Natural killer cell (primary cell): Measurements from ENCODE around the gene ING5. TPM values are rescaled to one million over a fixed set of nuclear protein-coding genes. Genes with fewer than 3 reads are reported as not detected.
A peak's percentile ranks its signal among the peaks of the same experiment; 100 is the strongest.
"Not testable (repeated sequence)": the region's sequence is repeated elsewhere in the genome, so short reads cannot be mapped to it uniquely, and the experiment has no call there.

Experiments
- ATAC-seq, 3 donors: fragments of 150-1000 bp in 2 of 3; fragments of 200-7000 bp in 1 of 3; cut with Tn5 transposase; 1 replicate in 1 of 3; 2 replicates in 2 of 3; pipeline ENCODE4 v1.10.0; 2021; ENCODE audit warnings: mild to moderate bottlenecking in 2 of 3, moderate library complexity in 2 of 3
- DNase-seq, 2 donors: peaks; one replicate each; pipeline versions ENCODE4 v3.0.0 to v3.0.0-alpha.2; 2013 to 2021; ENCODE audit warnings: mixed read lengths in 1 of 2
- H3K27ac ChIP-seq: one replicate; pipeline ENCODE4 v1.5.1; 2013; ENCODE audit warnings: mild to moderate bottlenecking, low read length
- H3K27me3 ChIP-seq: one replicate; pipeline ENCODE4 v1.6.1; 2013; ENCODE audit warnings: low read length; ENCODE audit not compliant: control insufficient read depth, insufficient read depth
- H3K36me3 ChIP-seq: one replicate; pipeline ENCODE4 v1.6.1; 2013; ENCODE audit warnings: low read length; ENCODE audit not compliant: control insufficient read depth, insufficient read depth
- H3K4me1 ChIP-seq: one replicate; pipeline ENCODE4 v1.6.1; 2013; ENCODE audit warnings: low read length; ENCODE audit not compliant: control insufficient read depth, insufficient read depth
- H3K4me3 ChIP-seq: one replicate; pipeline ENCODE4 v1.5.1; 2013; ENCODE audit warnings: low read length
- H3K9me3 ChIP-seq: one replicate; pipeline ENCODE4 v1.6.1; 2013; ENCODE audit warnings: low read length; ENCODE audit not compliant: control insufficient read depth, insufficient read depth
- H3K27ac Mint-ChIP-seq, 2 donors: one replicate each; pipeline ENCODE4 v1.8.0; 2022; ENCODE audit warnings: mild to moderate bottlenecking in 2 of 2, mixed read lengths in 2 of 2, moderate library complexity in 1 of 2
- H3K27me3 Mint-ChIP-seq, 2 donors: one replicate each; pipeline ENCODE4 v1.8.0; 2022; ENCODE audit warnings: low read depth in 2 of 2, mixed read lengths in 2 of 2
- H3K36me3 Mint-ChIP-seq: one replicate; pipeline ENCODE4 v1.8.0; 2022; ENCODE audit warnings: mixed read lengths
- H3K4me1 Mint-ChIP-seq, 2 donors: one replicate each; pipeline ENCODE4 v1.8.0; 2022; ENCODE audit warnings: mixed read lengths in 2 of 2
- H3K4me3 Mint-ChIP-seq: one replicate; pipeline ENCODE4 v1.8.0; 2022; ENCODE audit warnings: mild to moderate bottlenecking, moderate library complexity, mixed read lengths
- H3K9me3 Mint-ChIP-seq, 2 donors: one replicate each; pipeline ENCODE4 v1.8.0; 2022; ENCODE audit warnings: mixed read lengths in 2 of 2
- CTCF ChIP-seq: fragments of 200-600 bp; IDR thresholded peaks from one replicate; pipeline ENCODE4 v1.8.0; 2022; ENCODE audit warnings: antibody characterized with exemption
- WGBS: methylation state at CpG from one replicate; pipeline ENCODE4 v1.1.7; 2013; ENCODE audit warnings: missing lambda C conversion rate; ENCODE audit not compliant: insufficient coverage; 5-methylcytosine and 5-hydroxymethylcytosine counted together
- intact Hi-C: fragments of 100-400 bp; cut with micrococcal nuclease; formaldehyde crosslinking; loops from one replicate; pipeline ENCODE4 v1.14.2; 2022
- total RNA-seq, 4 donors: library from RNA; stranded (reverse); fragments of 120-200 nt in 1 of 4; gene quantifications; one replicate each; pipeline versions ENCODE4 v1.2.3 to v1.2.4, GENCODE V29; 2013 to 2022

Gene ING5
- total RNA-seq, 3 donors from 2014 or later (not counting 1 experiment from before 2014, with no cell fraction given): 25.6 to 40.9 (median 34.7) TPM

GRCh38 chr2:241742320-241742939 lies 40.6 kb downstream of the ING5 start:
- Mint-ChIP-seq H3K9me3 (no peaks in the 10 kb centered on the region), H3K4me3 (no peak overlapping the region), H3K4me1 (peaks cover 14 to 20% of the 10 kb centered on the region in 2 donors), H3K27ac (no peak overlapping the region), H3K27me3 (no peaks in the 10 kb centered on the region), H3K36me3 (peaks cover 12% of the 10 kb centered on the region)
- Histone ChIP-seq H3K36me3 (peaks cover 10% of the 10 kb centered on the region), H3K27ac (no peak overlapping the region), H3K27me3 (peaks cover 6% of the 10 kb centered on the region), H3K9me3 (no peaks in the 10 kb centered on the region), H3K4me3 (no peak overlapping the region), H3K4me1 (peaks cover 32% of the 10 kb centered on the region)
- DNase-seq: no peak
- intact Hi-C loops: no loop called here
- ATAC-seq: no peak
- no peak for TF ChIP-seq CTCF
- 97% methylated on average over 28 of the region's 28 CpGs for WGBS

- peaks cover 10% of the 10 kb centered on the region for H3K36me3 ChIP-seq
- peaks cover 32% of the 10 kb centered on the region for H3K4me1 ChIP-seq
- intact Hi-C loops, H3K4me3 Mint-ChIP-seq, H3K27me3 Mint-ChIP-seq, H3K27me3 ChIP-seq, ATAC-seq, H3K9me3 ChIP-seq, H3K27ac ChIP-seq, H3K9me3 Mint-ChIP-seq, H3K27ac Mint-ChIP-seq, H3K4me3 ChIP-seq, DNase-seq: not testable (repeated sequence)
- Mint-ChIP-seq H3K4me1 (peaks cover 14 to 20% of the 10 kb centered on the region in 2 donors), H3K36me3 (peaks cover 12% of the 10 kb centered on the region)
- 91% methylated on average over 14 of the region's 15 CpGs for WGBS
Observed at GRCh38 chr2:241743008-241743407, 41.2 kb downstream of the ING5 start.

GRCh38 chr2:241743620-241744019 lies 41.8 kb downstream of the ING5 start:
- TF ChIP-seq CTCF: no peak
- peak overlapping the region; percentile 13 for H3K4me3 Mint-ChIP-seq
- intact Hi-C loops: no loop called here
- Histone ChIP-seq H3K27me3 (peaks cover 6% of the 10 kb centered on the region), H3K4me1 (peaks cover 32% of the 10 kb centered on the region), H3K4me3 (no peak overlapping the region), H3K36me3 (peaks cover 10% of the 10 kb centered on the region), H3K27ac (no peak overlapping the region), H3K9me3 (no peaks in the 10 kb centered on the region)
- H3K27ac Mint-ChIP-seq: no peak overlapping the region
- H3K36me3 Mint-ChIP-seq: peaks cover 12% of the 10 kb centered on the region
- H3K9me3 Mint-ChIP-seq: no peaks in the 10 kb centered on the region
- DNase-seq (no peak), ATAC-seq (no peak)
- 97% methylated on average over 16 of the region's 16 CpGs for whole genome bisulfite sequencing
- no peaks in the 10 kb centered on the region for H3K27me3 Mint-ChIP-seq
- peaks cover 14 to 20% of the 10 kb centered on the region in 2 donors for H3K4me1 Mint-ChIP-seq

GRCh38 chr2:241744028-241744754 lies 42.4 kb downstream of the ING5 start:
- no peak for TF ChIP-seq CTCF
- Mint-ChIP-seq H3K4me1 (peaks cover 14 to 20% of the 10 kb centered on the region in 2 donors), H3K4me3 (no peak overlapping the region), H3K36me3 (peaks cover 12% of the 10 kb centered on the region), H3K27ac (no peak overlapping the region), H3K9me3 (no peaks in the 10 kb centered on the region), H3K27me3 (peaks cover 0 to 2% of the 10 kb centered on the region in 2 donors)
- DNase-seq: no peak
- H3K27me3 ChIP-seq: peaks cover 6% of the 10 kb centered on the region
- intact Hi-C loops: no loop called here
- peaks cover 32% of the 10 kb centered on the region for H3K4me1 ChIP-seq
- WGBS: 92% methylated on average over 24 of the region's 24 CpGs
- no peak overlapping the region for H3K4me3 ChIP-seq
- ATAC-seq: no peak
- no peak overlapping the region for H3K27ac ChIP-seq
- H3K36me3 ChIP-seq: peaks cover 10% of the 10 kb centered on the region
- no peaks in the 10 kb centered on the region for H3K9me3 ChIP-seq
